Panc1 (cell line): ENCODE results near the gene DCTN5. TPM values are rescaled to one million over a fixed set of nuclear protein-coding genes. Genes with fewer than 3 reads are reported as not detected.

Experiments
- ATAC-seq: fragments of 200-7000 bp; cut with Tn5 transposase; 2 replicates; pipeline ENCODE4 v1.9.1; 2020; ENCODE audit warnings: mild to moderate bottlenecking, moderate library complexity
- BruUV-seq: library from RNA; stranded (reverse); fragments of 400-500 nt; replicated peaks from 2 replicates; lab custom pipeline; 2021; lab: Mats Ljungman, UMichigan
- CTCF ChIA-PET: fragments of 300-600 bp; sonication (Branson Sonifier 250); formaldehyde crosslinking; loops from one replicate; lab custom pipeline; 2022; ENCODE audit warnings: antibody characterized with exemption; lab: Charles Lee
- POLR2A ChIA-PET: fragments of 300-600 bp; sonication (Branson Sonifier 250); formaldehyde crosslinking; loops from one replicate; lab custom pipeline; 2022; ENCODE audit warnings: antibody characterized with exemption; lab: Charles Lee
- DNase-seq: peaks from one replicate; pipeline ENCODE4 v3.0.0-alpha.2; 2010; ENCODE audit warnings: low read depth, low spot score
- H3K27ac ChIP-seq: 2 replicates; pipeline ENCODE4 v1.5.1; 2011; ENCODE audit warnings: mild to moderate bottlenecking, low read length, inconsistent platforms
- H3K27me3 ChIP-seq: fragments of 200-500 bp; sonication (Bioruptor generic); 2 replicates; pipeline ENCODE4 v1.6.0; 2014; ENCODE audit warnings: low read length, inconsistent platforms; ENCODE audit not compliant: control insufficient read depth, insufficient read depth
- H3K36me3 ChIP-seq: fragments of 200-500 bp; sonication (Bioruptor generic); 2 replicates; pipeline ENCODE4 v1.5.1; 2014; ENCODE audit warnings: inconsistent platforms, mild to moderate bottlenecking, low read length, moderate library complexity; ENCODE audit not compliant: control insufficient read depth, insufficient read depth
- H3K4me1 ChIP-seq: 2 replicates; pipeline ENCODE4 v1.5.1; 2011; ENCODE audit warnings: inconsistent platforms, mild to moderate bottlenecking, low read length, moderate library complexity; ENCODE audit not compliant: control insufficient read depth, insufficient read depth
- H3K4me3 ChIP-seq, 2 experiments: 2 replicates each; pipeline ENCODE4 v1.5.1; 2011 to 2012; ENCODE audit warnings: low read depth in 2 of 2, low read length in 2 of 2, mild to moderate bottlenecking in 2 of 2, inconsistent platforms in 1 of 2, moderate library complexity in 1 of 2
- H3K9me3 ChIP-seq: fragments of 200-500 bp; sonication (Bioruptor generic); 2 replicates; pipeline ENCODE4 v1.5.1; 2014; ENCODE audit warnings: low read depth, mild to moderate bottlenecking, inconsistent platforms, low read length, moderate library complexity; ENCODE audit not compliant: control insufficient read depth, insufficient read depth
- POLR2AphosphoS5 ChIP-seq: IDR thresholded peaks from 2 replicates; pipeline ENCODE4 v1.6.1; 2012; ENCODE audit warnings: mild to moderate bottlenecking, low read depth, low read length, moderate library complexity
- SIN3A ChIP-seq: IDR thresholded peaks from 2 replicates; pipeline ENCODE4 v1.6.1; 2012; ENCODE audit warnings: low read depth, mild to moderate bottlenecking, low read length, moderate library complexity, borderline replicate concordance; ENCODE audit not compliant: insufficient read depth
- TCF7L2 ChIP-seq: IDR thresholded peaks from 2 replicates; pipeline ENCODE4 v1.6.1; 2011; ENCODE audit warnings: mild to moderate bottlenecking, low read depth, low read length, inconsistent platforms
- in situ Hi-C: cut with HindIII; loops from 2 replicates; pipeline ENCODE4 v1.10.0; 2016; ENCODE audit warnings: low sequenced_read_pairs, low pct_unique_long_range_greater_than_20kb
- intact Hi-C: fragments of 100-400 bp; cut with micrococcal nuclease; formaldehyde crosslinking; loops from one replicate; pipeline ENCODE4 v1.10.0; 2022; ENCODE audit not compliant: unreplicated experiment
- total RNA-seq: library from RNA; stranded (reverse); gene quantifications from one replicate; pipeline ENCODE4 v1.2.1, GENCODE V29; 2021; ENCODE audit not compliant: unreplicated experiment
- TF ChIP-seq, protein P1 (sequence below): fragments of 450-650 bp; IDR thresholded peaks from 2 replicates; pipeline ENCODE4 v1.5.1; 2017; ENCODE audit warnings: mild to moderate bottlenecking
- TF ChIP-seq, protein P2 (sequence below), 2 experiments: IDR thresholded peaks; 2 replicates each; pipeline ENCODE4 v1.6.1; 2011 to 2012; ENCODE audit warnings: low read depth in 2 of 2, control low read depth in 1 of 2, low read length in 1 of 2, mild to moderate bottlenecking in 1 of 2, moderate library complexity in 1 of 2; ENCODE audit not compliant: insufficient read depth in 1 of 2

Gene DCTN5
- total RNA-seq, 1 experiment from 2014 or later, result 72.9 TPM

DNA sequence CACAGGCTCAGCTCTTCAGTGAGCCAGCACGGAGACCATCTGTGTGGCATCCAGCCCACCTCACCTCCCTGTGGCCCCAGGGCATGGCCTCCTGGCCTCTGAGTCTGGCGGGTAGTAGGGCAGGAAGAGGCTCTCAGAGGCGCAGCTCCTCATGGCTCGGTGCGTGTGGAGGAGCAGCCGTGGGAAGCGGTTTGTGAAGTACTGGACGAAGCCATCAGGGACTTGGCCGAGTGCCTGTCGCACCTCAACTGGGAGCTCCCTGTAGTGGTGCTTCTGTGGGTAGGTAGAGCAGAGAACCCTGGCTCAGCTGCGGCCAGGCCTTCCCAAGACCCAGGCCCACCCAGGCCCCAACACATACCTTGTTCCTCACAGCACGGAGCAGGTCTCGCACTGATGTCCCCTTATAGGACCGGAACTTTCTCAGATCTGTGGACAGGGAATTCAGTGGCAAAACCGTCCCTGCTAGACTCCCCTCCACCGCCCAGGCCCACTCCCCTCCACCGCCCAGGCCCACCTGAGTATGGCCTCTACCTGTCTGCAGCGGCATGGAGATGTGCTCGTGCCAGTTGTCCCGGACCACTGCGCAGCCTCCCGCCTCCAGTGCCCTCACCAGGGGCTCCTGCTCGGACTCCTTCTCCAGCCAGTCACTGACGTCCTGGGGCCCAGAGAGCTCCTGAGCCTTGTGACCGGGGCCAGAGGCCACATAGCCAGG, 49.7 kb downstream of the DCTN5 start:
- Histone ChIP-seq H3K4me3 (no peak overlapping the region), H3K36me3 (peaks cover 8% of the 10 kb centered on the region), H3K4me1 (no peaks in the 10 kb centered on the region), H3K9me3 (no peaks in the 10 kb centered on the region), H3K27ac (no peak overlapping the region), H3K27me3 (no peaks in the 10 kb centered on the region)
- in situ Hi-C loops (no loop called here), intact Hi-C loops (no loop called here)
- TF ChIP-seq TCF7L2, result no peak
- no peak for TF ChIP-seq POLR2AphosphoS5
- TF ChIP-seq, protein P1, sequence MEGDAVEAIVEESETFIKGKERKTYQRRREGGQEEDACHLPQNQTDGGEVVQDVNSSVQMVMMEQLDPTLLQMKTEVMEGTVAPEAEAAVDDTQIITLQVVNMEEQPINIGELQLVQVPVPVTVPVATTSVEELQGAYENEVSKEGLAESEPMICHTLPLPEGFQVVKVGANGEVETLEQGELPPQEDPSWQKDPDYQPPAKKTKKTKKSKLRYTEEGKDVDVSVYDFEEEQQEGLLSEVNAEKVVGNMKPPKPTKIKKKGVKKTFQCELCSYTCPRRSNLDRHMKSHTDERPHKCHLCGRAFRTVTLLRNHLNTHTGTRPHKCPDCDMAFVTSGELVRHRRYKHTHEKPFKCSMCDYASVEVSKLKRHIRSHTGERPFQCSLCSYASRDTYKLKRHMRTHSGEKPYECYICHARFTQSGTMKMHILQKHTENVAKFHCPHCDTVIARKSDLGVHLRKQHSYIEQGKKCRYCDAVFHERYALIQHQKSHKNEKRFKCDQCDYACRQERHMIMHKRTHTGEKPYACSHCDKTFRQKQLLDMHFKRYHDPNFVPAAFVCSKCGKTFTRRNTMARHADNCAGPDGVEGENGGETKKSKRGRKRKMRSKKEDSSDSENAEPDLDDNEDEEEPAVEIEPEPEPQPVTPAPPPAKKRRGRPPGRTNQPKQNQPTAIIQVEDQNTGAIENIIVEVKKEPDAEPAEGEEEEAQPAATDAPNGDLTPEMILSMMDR, result no peak
- TF ChIP-seq SIN3A, result no peak
- TF ChIP-seq, protein P2, sequence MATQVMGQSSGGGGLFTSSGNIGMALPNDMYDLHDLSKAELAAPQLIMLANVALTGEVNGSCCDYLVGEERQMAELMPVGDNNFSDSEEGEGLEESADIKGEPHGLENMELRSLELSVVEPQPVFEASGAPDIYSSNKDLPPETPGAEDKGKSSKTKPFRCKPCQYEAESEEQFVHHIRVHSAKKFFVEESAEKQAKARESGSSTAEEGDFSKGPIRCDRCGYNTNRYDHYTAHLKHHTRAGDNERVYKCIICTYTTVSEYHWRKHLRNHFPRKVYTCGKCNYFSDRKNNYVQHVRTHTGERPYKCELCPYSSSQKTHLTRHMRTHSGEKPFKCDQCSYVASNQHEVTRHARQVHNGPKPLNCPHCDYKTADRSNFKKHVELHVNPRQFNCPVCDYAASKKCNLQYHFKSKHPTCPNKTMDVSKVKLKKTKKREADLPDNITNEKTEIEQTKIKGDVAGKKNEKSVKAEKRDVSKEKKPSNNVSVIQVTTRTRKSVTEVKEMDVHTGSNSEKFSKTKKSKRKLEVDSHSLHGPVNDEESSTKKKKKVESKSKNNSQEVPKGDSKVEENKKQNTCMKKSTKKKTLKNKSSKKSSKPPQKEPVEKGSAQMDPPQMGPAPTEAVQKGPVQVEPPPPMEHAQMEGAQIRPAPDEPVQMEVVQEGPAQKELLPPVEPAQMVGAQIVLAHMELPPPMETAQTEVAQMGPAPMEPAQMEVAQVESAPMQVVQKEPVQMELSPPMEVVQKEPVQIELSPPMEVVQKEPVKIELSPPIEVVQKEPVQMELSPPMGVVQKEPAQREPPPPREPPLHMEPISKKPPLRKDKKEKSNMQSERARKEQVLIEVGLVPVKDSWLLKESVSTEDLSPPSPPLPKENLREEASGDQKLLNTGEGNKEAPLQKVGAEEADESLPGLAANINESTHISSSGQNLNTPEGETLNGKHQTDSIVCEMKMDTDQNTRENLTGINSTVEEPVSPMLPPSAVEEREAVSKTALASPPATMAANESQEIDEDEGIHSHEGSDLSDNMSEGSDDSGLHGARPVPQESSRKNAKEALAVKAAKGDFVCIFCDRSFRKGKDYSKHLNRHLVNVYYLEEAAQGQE (IDR thresholded peaks at IDR 0.05; ENCODE audit: insufficient read depth in 1 of 2, low read depth in 2 of 2, low read length in 1 of 2), result no peak
- no TSS peak for BruUV-seq
- ChIA-PET CTCF (interaction anchor here (0.6 kb wide), 1 partner anchor 68 kb away, joined by 9 read pairs; no protein-coding TSS in a partner anchor), POLR2A (interaction anchor here (0.6 to 0.8 kb wide), 2 partner anchors 11 to 749 kb away, joined by 3 read pairs; no protein-coding TSS in a partner anchor)
- ATAC-seq (no peak; the same call in 1 of the 2 replicates), DNase-seq (no peak)

DNA sequence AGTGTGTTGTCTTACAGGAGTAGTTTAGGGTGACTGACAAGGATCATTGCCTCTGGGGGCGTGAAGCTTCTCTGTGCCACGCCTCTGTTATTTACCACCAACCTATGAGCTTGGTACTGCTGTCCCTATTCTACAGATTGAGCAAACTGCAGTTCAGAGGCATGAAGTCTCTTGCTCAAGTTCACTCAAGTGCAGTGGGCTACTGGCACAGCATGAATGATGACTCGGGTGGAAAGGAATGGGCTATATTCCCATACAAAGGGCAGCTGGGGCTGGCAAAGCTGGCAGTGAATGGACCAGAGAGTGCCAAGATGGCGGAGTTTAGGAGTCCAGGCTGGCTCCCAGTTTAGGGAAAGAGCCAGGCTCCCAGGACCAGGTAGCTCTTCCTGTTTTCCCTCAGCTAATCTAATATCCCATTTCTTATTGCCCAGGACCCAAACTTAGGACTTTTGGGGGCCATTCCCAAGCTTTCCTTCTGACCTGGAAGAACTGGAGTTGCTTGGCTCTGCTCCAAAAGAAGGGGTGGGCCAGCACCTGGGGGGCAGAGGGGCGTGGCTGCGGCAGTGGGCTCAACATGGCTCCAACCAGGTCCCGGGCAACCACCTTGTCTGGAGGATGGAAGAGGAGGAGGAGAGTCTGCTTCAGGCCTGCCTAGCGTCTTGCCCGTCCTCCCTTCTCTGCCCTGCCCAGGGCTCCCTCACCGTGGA, 50.4 kb downstream of the DCTN5 start:
- ATAC-seq, result peak; percentile 22
- no peaks in the 10 kb centered on the region for H3K4me1 ChIP-seq
- no peak for DNase-seq
- in situ Hi-C loops, result no loop called here
- peaks cover 8% of the 10 kb centered on the region for H3K36me3 ChIP-seq
- POLR2A ChIA-PET, result interaction anchor here (0.8 kb wide), 1 partner anchor 12 kb away, joined by 3 read pairs; no protein-coding TSS in a partner anchor
- CTCF ChIA-PET, result interaction anchor here (0.6 kb wide), 1 partner anchor 69 kb away, joined by 9 read pairs; no protein-coding TSS in a partner anchor
- TF ChIP-seq TCF7L2, result no peak
- TF ChIP-seq SIN3A, result no peak
- TF ChIP-seq, protein P2 (IDR thresholded peaks at IDR 0.05; ENCODE audit: insufficient read depth in 1 of 2, low read depth in 2 of 2, low read length in 1 of 2), result no peak
- TF ChIP-seq, protein P1, result no peak
- no peaks in the 10 kb centered on the region for H3K27me3 ChIP-seq
- no peaks in the 10 kb centered on the region for H3K9me3 ChIP-seq
- H3K27ac ChIP-seq, result no peak overlapping the region
- BruUV-seq, result no TSS peak
- no peak overlapping the region for H3K4me3 ChIP-seq
- intact Hi-C loops, result no loop called here
